ENCODE data around the gene RNU1-3.
"Not testable (repeated sequence)": the region's sequence is repeated elsewhere in the genome, so short reads cannot be mapped to it uniquely, and the experiment has no call there.

RNU1-3 gene

GRCh38 chr1:16656981-16657683, 9.6 kb downstream of the RNU1-3 start:
- DNase-seq (ENCODE audit: low spot score), result not testable (repeated sequence)

GRCh38 chr1:16656574-16656973, 10.2 kb downstream of the RNU1-3 start:
- DNase-seq (ENCODE audit: low spot score), result not testable (repeated sequence)

- DNase-seq (ENCODE audit: low spot score), result not testable (repeated sequence)
These were observed 15.2 kb downstream of the RNU1-3 start for GRCh38 chr1:16651560-16651959.

- not testable (repeated sequence) for DNase-seq (ENCODE audit: low spot score)
These were observed 16.8 kb downstream of the RNU1-3 start for GRCh38 chr1:16649960-16650359.

GRCh38 chr1:16649390-16649789, 17.4 kb downstream of the RNU1-3 start:
- DNase-seq (ENCODE audit: low spot score), result not testable (repeated sequence)

GRCh38 chr1:16648756-16649155, 18.0 kb downstream of the RNU1-3 start:
- not testable (repeated sequence) for DNase-seq (ENCODE audit: low spot score)

GRCh38 chr1:16648250-16648649, 18.5 kb downstream of the RNU1-3 start:
- not testable (repeated sequence) for DNase-seq (ENCODE audit: low spot score)

GRCh38 chr1:16647179-16648176, 19.3 kb downstream of the RNU1-3 start:
- not testable (repeated sequence) for DNase-seq (ENCODE audit: low spot score)

- not testable (repeated sequence) for DNase-seq (ENCODE audit: low spot score)
These were observed 20.0 kb downstream of the RNU1-3 start for GRCh38 chr1:16646716-16647115.

GRCh38 chr1:16646061-16646664, 20.6 kb downstream of the RNU1-3 start:
- DNase-seq (ENCODE audit: low spot score), result not testable (repeated sequence)

- DNase-seq (ENCODE audit: low spot score), result not testable (repeated sequence)
These were observed 21.3 kb downstream of the RNU1-3 start for GRCh38 chr1:16645271-16646060.

GRCh38 chr1:16644482-16645270, 22.1 kb downstream of the RNU1-3 start:
- peak; percentile 96 for DNase-seq (ENCODE audit: low spot score)

- DNase-seq (ENCODE audit: low spot score), result no peak
These were observed 22.6 kb downstream of the RNU1-3 start for GRCh38 chr1:16644193-16644481.

GRCh38 chr1:16643476-16644192, 23.1 kb downstream of the RNU1-3 start:
- not testable (repeated sequence) for DNase-seq (ENCODE audit: low spot score)

GRCh38 chr1:16643001-16643411, 23.7 kb downstream of the RNU1-3 start:
- DNase-seq (ENCODE audit: low spot score), result not testable (repeated sequence)

- DNase-seq (ENCODE audit: low spot score), result not testable (repeated sequence)
These were observed 24.5 kb downstream of the RNU1-3 start for GRCh38 chr1:16642025-16642966.

- not testable (repeated sequence) for DNase-seq (ENCODE audit: low spot score)
These were observed 25.4 kb downstream of the RNU1-3 start for GRCh38 chr1:16641159-16641975.
